Medulla oblongata (tissue), 1 donor: ENCODE data around the gene TRAP1.
A peak's percentile ranks its signal among the peaks of the same experiment; 100 is the strongest.

Experiments
- DNase-seq: peaks from one replicate; pipeline ENCODE4 v3.0.0-alpha.2; 2015; ENCODE audit errors: extremely low spot score

TRAP1 gene

GRCh38 chr16:3717235-3718018 lies at the start of gene TRAP1:
Gene TRAP1 (minus strand): TSS chr16:3717524. CDS start chr16:3717508, 16 bp downstream.
- peak; percentile 90 for DNase-seq

DNA sequence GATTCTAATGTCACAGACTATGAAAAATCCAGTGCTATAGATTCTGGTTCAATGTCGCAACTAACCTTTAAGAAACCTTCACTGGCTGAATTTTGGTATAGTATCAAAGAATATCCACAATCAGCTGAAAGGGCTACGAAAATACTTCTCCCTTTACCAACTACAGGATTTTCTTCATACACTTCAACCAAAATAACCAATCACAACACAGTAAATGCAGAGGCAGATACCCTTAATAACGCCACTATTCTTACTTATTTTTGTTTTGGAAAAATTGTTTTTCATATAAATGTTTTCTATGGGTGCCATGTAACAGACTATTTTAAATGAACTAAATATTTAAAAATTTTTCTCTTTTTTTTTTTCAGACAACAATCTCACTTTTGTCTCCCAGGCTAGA lies 48.9 kb upstream of the TRAP1 start:
- no peak for DNase-seq

DNA sequence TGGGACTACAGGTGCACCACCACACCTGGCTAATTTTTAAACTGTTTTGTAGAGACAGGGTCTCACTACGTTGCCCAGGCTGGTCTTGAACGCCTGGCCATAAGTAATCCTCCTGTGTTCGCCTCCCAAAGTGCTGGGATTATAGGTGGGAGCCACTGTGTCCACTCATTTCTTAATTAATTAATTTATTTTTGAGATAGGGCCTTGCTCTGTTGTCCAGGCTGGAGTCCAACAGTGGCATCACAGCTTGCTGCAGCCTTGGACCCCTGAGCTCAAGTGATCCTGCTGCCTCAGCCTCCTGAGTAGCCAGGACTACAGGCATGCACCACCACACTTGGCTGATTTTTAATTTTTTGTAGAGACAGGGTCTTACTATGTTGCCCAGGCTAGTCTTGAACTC lies 47.1 kb upstream of the TRAP1 start:
- DNase-seq, result no peak

DNA sequence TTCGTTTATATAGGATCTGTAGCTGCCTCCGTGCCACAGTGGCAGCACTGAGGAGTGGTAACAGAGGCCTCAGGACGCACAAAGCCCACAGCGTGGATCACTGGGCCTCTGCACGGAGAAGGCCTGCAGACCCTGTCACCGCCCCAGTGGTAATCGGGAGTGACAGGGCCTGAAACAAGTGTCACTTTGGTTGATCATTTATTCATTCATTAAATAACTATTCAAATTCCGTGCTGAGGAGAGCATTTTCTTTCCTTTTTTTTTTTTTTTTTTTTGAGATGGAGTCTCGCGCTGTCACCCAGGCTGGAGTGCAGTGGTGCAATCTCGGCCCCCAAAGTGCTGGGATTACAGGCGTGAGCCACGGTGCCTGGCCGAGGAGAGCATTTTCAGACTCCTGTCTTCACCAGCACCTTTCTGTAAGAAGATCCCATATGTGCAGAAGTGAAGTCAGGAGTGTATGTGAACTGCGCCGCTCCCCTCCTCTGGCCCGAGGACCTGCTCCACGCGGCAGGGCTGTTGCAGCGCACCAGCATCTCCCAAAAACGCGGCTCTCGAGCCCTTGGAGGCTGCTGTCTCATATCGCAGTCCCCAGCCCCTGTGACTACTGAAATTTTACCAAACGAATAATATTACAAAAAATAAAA lies 44.9 kb upstream of the TRAP1 start:
- peak; percentile 10 for DNase-seq

DNA sequence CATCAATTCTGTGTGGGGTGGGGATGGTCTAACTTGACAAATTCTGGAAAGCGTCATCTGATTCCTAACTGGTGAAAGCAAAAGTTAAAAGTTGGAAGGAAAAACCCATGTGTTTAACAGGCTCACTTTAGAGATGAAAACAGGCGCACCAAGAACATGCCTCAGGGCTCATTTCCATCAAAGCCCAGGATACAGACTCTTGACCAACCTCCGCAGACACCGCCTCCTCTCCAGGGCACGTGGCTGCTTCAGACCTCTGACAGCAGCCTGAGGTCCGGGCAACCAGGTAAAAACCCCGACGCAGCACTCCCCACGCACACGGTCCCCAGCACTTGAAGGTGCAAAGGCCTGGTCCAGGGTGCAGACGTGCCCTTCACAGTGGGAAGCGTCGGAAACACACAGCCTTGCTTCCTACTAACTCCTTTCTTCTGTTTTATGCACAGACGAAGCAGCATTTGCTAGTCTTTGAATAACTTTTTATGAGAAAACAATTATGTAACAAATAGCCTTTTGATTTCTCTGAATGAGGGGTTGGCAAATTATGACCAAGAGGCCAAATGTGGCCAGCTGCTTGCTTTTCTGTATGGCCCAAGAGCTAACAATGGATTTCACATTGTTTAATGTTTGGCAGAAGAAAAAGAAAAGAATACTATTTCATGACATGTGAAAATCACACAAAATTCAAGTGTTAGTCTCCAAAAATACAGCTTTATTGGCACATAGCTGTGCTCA lies 44.2 kb upstream of the TRAP1 start:
- DNase-seq, result peak; percentile 14

DNA sequence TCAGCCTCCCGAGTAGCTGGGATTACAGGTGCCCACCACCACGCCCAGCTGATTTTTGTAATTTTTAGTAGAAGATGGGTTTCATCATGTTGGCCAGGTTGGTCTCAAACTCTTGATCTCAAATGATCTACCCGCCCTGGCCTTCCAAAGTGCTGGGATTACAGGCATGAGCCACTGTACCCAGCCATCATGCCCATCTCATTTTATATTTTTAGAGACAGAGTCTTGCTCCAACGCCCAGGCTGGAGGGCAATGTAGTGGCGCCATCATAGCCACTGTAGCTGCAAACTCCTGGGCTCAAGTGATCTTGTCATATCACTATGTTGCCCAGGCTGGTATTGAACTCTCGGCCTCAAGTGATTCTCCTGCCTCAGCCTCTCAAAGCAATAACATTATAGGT lies 43.2 kb upstream of the TRAP1 start:
- DNase-seq, result no peak

DNA sequence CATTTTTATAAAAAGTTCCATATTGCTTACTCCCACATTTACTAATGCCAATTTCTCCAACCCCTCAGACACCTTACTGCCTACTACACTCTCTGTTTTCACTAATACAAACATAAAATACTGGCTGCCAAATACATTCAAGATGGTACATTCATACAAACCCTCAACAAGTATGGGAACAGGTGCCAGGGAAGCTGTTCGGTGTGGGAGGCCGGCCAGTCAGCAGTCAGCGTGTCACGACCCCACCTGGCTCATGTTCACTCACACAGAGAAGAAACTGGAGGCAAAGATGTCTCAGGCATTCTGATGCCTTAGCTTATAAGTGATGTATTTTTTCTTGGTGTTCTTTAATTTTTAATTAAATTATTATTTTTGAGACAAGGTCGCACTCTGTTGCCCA lies 42.4 kb upstream of the TRAP1 start:
- no peak for DNase-seq

DNA sequence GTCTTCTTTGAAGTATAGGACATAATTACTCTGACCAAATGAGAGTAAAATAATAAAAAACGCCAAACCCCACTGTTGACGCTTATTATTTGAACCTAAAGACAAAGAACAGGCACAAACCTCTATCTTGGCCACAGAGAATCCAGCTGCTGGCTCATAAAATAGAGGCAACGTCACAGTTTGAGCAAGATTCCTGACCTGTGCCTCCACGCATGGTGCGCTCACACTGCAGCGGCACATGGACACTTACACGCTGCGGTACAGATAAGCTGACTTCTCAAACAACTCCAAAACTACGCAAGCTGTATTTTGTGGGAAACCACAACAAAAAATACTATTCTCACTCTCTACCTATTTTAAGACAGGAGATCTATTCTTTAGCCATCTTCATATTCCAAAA lies 38.8 kb upstream of the TRAP1 start:
- no peak for DNase-seq

DNA sequence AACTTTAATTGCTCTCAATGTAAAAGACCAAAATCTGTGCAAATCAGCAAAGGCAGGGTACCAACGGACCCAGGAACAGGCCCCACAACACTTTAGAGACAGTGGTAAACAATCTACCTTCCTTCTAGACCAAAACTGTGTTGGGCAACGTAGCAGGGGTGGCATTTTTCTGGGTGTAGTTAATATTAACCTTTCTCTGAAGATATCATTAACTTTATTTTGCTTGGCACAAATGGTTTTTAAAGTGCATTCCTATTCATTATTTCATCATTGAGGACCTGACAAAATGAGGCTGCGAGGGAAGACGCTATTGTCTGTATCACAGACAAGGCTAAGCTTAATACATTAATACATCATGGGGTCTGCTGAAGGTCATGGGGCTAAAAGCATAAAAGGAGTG lies 37.9 kb upstream of the TRAP1 start:
- no peak for DNase-seq

- no peak for DNase-seq
These were observed 37.4 kb upstream of the TRAP1 start for GRCh38 chr16:3754772-3755171.

DNA sequence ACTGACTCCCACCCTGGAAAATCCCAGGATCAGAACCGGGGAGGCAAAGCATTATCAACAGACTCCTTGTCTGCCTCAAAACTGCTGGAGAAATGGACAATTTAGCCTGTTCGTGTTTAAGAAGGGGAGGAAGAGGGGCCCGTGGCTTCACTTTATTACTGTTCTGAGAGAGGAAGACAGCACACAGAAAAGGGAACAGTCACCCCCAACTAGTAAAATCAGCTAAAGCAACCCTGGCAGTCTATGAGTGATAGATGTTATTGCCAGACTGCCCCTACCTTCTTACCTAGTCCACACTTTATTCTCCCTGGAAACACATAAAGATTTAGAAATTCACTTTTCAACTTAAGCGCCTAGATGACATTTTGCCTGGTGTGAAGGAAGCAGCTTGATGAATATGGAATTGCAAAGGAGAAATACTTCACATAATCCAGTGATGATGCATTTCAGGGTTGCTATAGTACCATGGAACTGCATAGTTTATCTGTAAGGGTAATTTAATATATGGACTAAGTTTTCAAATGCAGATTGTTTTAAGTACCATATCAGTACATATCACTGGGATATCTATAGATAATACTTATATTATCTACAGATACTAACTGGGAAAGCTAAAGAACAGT lies 36.9 kb upstream of the TRAP1 start:
- no peak for DNase-seq

DNA sequence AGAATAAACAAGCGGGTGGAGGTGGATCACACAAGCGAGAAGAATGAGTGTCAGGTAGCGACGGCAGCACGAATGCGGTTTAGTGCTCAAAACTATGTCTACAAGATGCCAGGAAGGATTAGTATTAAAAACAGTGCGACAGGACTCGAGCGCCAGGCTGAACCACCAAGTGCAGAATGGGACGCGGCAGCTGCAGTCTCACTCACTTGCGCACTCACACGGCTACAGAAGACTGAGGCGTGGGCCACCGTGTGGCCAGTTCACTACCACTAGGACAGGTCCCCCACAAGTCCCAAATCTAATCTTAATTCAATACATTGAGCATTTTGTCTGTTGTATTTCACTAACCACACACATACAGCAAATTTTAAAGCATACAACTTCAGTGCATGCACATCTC lies 35.7 kb upstream of the TRAP1 start:
- no peak for DNase-seq

GRCh38 chr16:3751878-3752277 lies 34.6 kb upstream of the TRAP1 start:
- DNase-seq, result no peak

GRCh38 chr16:3748307-3748706 lies 31.0 kb upstream of the TRAP1 start:
- no peak for DNase-seq

GRCh38 chr16:3745751-3746355 lies 28.5 kb upstream of the TRAP1 start:
- no peak for DNase-seq

DNA sequence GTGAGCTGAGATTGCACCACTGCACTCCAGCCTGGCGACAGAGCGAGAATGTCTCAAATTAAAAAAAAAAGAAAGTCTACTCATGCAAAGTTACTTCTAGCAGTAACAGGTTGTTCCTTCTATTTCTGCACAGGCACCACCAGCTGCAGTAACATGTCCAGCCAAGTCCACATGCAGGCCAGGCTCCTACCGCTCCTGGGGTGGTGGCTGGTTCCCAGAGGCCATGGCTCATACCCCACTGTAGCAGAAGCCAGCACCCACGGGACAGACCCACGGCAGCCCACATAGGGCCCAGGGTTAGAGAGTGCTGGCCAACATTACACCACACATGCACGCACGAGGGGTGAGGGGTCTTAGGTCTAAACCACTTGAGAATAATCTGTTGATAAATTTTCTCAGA lies 26.7 kb upstream of the TRAP1 start:
- no peak for DNase-seq

- no peak for DNase-seq
These were observed 23.6 kb upstream of the TRAP1 start for GRCh38 chr16:3740934-3741333.

DNA sequence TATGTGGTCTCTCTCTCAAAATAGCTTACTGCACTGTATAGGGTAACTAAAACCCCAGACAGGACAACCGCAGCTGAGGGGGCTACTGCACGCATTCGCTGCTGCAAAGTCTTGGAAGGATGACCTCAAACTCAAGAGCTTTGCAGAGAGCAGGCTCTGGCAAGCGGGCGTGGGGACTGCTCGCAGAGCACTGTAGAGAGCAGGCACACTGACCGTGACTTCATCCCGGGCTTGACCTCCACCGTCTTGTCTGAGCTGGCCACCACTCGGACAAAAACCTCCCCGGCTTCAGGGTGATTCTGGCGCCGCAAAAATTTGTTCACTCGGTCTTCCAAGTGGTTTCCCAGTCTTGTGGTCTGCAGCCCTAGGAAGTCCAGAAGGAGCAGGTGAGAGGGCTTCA lies 22.9 kb upstream of the TRAP1 start:
- no peak for DNase-seq

GRCh38 chr16:3739636-3740035 lies 22.3 kb upstream of the TRAP1 start:
- no peak for DNase-seq

GRCh38 chr16:3738541-3738940 lies 21.2 kb upstream of the TRAP1 start:
- no peak for DNase-seq

- DNase-seq, result no peak
These were observed 20.8 kb upstream of the TRAP1 start for GRCh38 chr16:3738128-3738527.

DNA sequence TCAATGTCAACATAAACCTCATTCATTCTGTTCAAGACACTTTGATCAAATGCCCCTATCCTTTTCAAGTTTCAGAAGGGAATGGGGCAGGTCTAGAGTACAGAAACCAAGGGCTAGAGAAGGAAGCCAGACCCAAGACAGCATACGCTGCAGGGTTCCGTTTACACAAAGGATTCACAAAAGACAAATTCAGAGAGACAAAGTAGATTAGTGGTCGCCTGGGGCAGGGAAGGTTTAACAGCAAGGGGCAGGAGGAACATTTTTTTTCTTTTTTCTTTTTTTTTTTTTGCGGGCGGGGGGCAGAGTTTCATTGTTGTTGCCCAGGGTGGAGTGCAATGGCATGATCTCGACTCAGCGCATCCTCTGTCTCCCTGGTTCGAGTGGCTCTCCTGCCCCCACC lies 19.9 kb upstream of the TRAP1 start:
- DNase-seq, result no peak
